GM18858 (cell line): Measurements from ENCODE around the gene R3HDM4.

Experiments
- ATAC-seq: cut with Tn5 transposase; IDR thresholded peaks from one replicate; pipeline ENCODE4 v1.9.1; 2021; ENCODE audit not compliant: unreplicated experiment

Gene R3HDM4

GRCh38 chr19:932648-933552 lies 19.9 kb upstream of the R3HDM4 start:
- ATAC-seq: no peak

- ATAC-seq: no peak
Measured at GRCh38 chr19:931860-932647, 19.0 kb upstream of the R3HDM4 start.

- no peak for ATAC-seq
Measured at GRCh38 chr19:929891-930258, 16.9 kb upstream of the R3HDM4 start.

GRCh38 chr19:929203-929890 lies 16.3 kb upstream of the R3HDM4 start:
- ATAC-seq: no peak

GRCh38 chr19:928471-929202 lies 15.6 kb upstream of the R3HDM4 start:
- no peak for ATAC-seq

- ATAC-seq: no peak
Measured at GRCh38 chr19:927780-928401, 14.9 kb upstream of the R3HDM4 start.

- no peak for ATAC-seq
Measured at GRCh38 chr19:927351-927779, 14.3 kb upstream of the R3HDM4 start.

GRCh38 chr19:926589-927350 lies 13.8 kb upstream of the R3HDM4 start:
- ATAC-seq: no peak

GRCh38 chr19:926323-926588 lies 13.2 kb upstream of the R3HDM4 start:
- ATAC-seq: no peak

GRCh38 chr19:925526-926322 lies 12.7 kb upstream of the R3HDM4 start, which contains the start of gene ARID3A:
Gene ARID3A (plus strand): TSS chr19:926035. CDS start chr19:929529, 3,494 bp downstream.
- ATAC-seq: peak; percentile 49

GRCh38 chr19:925087-925525 lies 12.1 kb upstream of the R3HDM4 start:
- peak; percentile 26 for ATAC-seq

- ATAC-seq: no peak
Measured at GRCh38 chr19:924553-925086, 11.6 kb upstream of the R3HDM4 start.

GRCh38 chr19:920051-920864 lies 7.2 kb upstream of the R3HDM4 start:
- ATAC-seq: no peak

- no peak for ATAC-seq
Measured at GRCh38 chr19:919199-920050, 6.4 kb upstream of the R3HDM4 start.

GRCh38 chr19:918481-919198 lies 5.6 kb upstream of the R3HDM4 start:
- ATAC-seq: no peak

GRCh38 chr19:918152-918437 lies 5.1 kb upstream of the R3HDM4 start:
- no peak for ATAC-seq
